D721Med (cell line): ENCODE data around the gene CRYGC.

Experiments used
- DNase-seq: peaks from one replicate; pipeline ENCODE4 v3.0.0; 2011; ENCODE audit warnings: low spot score; ENCODE audit not compliant: insufficient read length
- FAIRE-seq: peaks from 2 replicates; lab custom pipeline; 2011; peaks lifted over from hg19 to GRCh38; lab: Jason Lieb, UNC
- TF ChIP-seq, protein P1 (sequence below): IDR thresholded peaks from 2 replicates; pipeline ENCODE4 v1.5.1; 2012; ENCODE audit warnings: mild to moderate bottlenecking, control low read depth; ENCODE audit not compliant: insufficient read depth; ENCODE audit errors: missing control alignments

CRYGC gene

DNA sequence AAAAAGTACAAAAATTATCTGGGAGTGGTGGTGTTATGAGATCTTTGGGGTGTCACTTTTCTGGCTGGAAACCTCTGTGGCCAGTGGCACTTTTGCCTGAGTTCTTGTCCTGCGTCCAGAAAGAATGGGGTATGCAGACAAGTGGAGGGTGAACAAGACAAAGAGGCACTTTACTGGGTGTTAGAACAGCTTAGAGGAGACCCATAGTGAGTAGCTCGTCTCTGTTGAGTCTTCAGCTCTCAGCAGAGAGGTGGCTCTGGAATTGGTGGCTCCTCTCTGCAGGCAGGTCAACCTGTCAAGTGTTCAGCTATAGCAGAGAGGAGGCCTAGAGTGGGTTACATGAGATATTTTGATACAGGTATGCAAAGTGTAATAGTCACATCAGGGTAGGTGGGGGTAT, 31.4 kb downstream of the CRYGC start:
- no peak for DNase-seq
- TF ChIP-seq, protein P1, sequence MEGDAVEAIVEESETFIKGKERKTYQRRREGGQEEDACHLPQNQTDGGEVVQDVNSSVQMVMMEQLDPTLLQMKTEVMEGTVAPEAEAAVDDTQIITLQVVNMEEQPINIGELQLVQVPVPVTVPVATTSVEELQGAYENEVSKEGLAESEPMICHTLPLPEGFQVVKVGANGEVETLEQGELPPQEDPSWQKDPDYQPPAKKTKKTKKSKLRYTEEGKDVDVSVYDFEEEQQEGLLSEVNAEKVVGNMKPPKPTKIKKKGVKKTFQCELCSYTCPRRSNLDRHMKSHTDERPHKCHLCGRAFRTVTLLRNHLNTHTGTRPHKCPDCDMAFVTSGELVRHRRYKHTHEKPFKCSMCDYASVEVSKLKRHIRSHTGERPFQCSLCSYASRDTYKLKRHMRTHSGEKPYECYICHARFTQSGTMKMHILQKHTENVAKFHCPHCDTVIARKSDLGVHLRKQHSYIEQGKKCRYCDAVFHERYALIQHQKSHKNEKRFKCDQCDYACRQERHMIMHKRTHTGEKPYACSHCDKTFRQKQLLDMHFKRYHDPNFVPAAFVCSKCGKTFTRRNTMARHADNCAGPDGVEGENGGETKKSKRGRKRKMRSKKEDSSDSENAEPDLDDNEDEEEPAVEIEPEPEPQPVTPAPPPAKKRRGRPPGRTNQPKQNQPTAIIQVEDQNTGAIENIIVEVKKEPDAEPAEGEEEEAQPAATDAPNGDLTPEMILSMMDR, result no peak
- no peak for FAIRE-seq

DNA sequence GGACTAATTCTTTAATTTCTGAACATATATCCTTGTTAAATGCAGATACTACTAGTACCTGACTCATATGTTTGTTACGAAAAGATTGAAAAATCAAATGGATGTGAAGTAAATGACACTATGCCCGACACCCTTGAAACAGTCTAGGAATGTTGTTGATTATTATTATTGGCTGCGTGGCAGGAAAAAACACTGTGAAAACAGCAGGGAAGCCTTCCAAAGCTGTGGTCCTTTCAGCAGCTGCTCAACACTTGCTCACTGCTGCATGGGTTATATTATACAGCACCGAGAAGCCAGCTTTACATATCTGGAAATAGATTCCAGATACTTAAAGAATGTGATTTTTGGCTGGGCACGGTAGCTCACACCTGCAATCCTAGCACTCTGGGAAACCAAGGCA, 31.8 kb downstream of the CRYGC start:
- TF ChIP-seq, protein P1, result no peak
- no peak for FAIRE-seq
- DNase-seq, result no peak

DNA sequence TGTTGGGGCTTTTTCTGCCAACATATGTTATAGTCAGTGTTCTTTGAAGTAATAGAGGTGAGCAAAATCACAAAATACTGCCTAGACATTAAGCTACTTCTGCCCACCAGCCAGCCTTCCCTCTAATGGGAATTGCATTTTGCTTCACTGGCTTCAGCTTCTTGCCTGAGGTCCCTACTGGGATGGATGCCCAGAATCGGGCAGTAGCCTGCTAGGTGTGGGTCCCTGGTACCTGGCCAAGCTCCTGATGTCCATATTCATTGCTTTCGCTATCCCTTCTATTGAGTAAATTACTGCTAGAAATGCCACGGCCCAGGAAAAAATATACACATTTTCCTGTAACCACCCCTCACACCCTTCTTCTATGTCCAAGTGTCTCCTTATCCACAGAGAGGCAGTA, 32.3 kb downstream of the CRYGC start:
- FAIRE-seq, result no peak
- DNase-seq, result no peak

DNA sequence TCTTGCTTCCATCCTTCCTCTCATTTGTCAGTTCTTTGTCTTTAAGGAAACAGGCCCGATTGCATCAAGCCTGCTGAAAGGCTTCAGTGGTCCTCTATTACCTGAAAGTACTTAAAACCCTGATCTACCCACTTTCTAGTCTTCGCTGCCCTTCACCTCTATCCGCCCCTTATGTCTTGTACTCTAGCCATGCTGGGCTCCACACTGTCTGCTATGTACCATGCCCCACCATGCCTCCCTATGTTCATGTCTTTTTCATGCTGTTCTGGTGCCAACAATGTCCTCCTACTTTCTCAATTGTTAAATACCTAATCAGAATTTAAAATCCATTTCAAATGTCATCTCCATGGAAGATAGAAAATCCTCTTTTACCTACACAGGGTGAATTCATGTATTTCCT, 33.5 kb downstream of the CRYGC start:
- DNase-seq (no peak), FAIRE-seq (no peak)
- TF ChIP-seq, protein P1, result no peak

More for the DNA sequence above, 32.3 kb downstream of the CRYGC start:
- TF ChIP-seq, protein P1, result no peak

DNA sequence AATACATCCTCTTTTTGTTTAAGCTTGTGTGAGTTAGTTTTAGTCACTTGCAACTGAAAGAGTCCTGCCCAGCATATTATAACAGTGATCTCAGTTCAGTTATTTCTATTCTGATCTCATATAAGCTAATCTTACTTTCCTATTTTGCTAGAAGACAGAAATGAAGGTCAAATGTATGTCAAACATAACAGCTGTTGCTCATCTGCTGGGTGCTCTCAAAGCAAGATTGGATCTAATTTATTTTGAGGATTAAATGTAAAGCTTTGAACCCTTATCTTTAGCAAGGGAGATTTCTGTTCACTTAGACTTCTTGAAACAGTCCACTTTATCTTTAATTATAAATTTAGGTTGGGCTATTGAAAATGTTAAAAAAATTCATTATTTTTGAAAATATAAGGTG, 36.5 kb downstream of the CRYGC start:
- DNase-seq (no peak), FAIRE-seq (no peak)
- TF ChIP-seq, protein P1, result no peak

DNA sequence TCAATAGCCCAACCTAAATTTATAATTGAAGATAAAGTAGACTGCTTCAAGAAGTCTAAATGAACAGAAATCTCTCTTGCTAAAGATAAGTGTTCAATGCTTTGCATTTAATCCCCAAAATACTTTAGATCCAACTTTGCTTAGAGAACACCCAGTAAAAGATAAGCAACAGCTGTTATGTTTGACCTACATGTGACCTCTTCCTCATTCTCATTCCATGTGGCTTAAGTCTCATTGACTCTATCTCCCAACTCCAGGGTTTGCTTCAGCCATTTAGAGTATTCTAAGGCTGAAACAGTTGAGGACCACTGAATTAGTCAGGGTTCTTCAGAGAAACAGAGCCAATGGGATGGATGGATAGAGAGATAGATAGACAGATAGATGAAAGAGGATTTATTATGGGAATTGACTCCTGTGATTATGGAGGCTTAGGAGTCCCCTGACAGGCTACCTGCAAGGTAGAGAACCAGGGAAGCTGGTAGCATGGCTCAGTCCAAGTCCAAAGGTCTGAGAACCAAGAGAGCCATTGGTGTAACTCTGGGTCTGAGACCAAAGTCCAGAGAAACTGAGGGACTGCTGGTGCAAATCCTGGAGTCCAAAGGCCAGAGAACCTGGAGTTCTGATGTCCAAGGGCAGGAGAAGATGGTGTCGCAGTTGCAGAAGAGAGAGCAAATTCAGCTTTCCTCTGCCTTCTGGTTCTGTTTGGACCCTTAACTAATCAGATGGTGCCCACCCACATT, 37.4 kb downstream of the CRYGC start:
- no peak for DNase-seq
- FAIRE-seq, result no peak
- TF ChIP-seq, protein P1, result no peak

DNA sequence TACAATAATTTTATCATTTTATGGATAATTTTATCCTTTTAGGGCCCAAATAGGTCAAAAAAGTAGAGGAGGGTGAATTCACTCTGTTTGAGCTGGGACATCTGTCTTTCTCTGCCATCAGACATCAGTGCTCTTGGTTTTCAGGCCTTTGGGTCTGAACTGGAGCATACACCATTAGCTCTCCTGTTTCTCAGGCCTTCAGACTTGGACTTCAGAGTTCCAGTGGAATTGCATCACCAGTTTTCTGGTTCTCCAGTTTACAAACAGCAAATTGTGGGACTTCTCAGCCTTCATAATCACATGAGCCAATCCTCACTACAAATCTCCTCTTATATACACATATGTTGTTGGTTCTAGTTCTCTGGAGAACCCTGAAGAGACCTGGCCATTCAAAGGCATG, 39.2 kb downstream of the CRYGC start:
- TF ChIP-seq, protein P1, result no peak
- no peak for DNase-seq
- no peak for FAIRE-seq
